ENCODE results near the gene ZDBF2.
"Not testable (repeated sequence)": the region's sequence is repeated elsewhere in the genome, so short reads cannot be mapped to it uniquely, and the experiment has no call there.

The ZDBF2 gene

GRCh38 chr2:206289391-206289790 is 14.9 kb downstream of the ZDBF2 start:
- no peak for DNase-seq (ENCODE audit: extremely low read depth, insufficient read length)
- peaks cover 9% of the 10 kb centered on the region for H3K36me3 ChIP-seq (ENCODE audit: control insufficient read depth, insufficient read depth, low read length)
- no peaks in the 10 kb centered on the region for H3K27me3 ChIP-seq (replicated peaks; ENCODE audit: control insufficient read depth, insufficient read depth, low read length)
- H3K4me3 ChIP-seq (replicated peaks; ENCODE audit: low read depth, low read length), result no peak overlapping the region
- no peak for TF ChIP-seq CTCF (IDR thresholded peaks at IDR 0.05; ENCODE audit: insufficient read depth, low read length, poor library complexity, severe bottlenecking)

- TF ChIP-seq CTCF (IDR thresholded peaks at IDR 0.05; ENCODE audit: insufficient read depth, low read length, poor library complexity, severe bottlenecking), result no peak
- no peak overlapping the region for H3K4me3 ChIP-seq (replicated peaks; ENCODE audit: low read depth, low read length)
- no peak for DNase-seq (ENCODE audit: extremely low read depth, insufficient read length)
- peaks cover 2% of the 10 kb centered on the region for H3K36me3 ChIP-seq (ENCODE audit: control insufficient read depth, insufficient read depth, low read length)
- H3K27me3 ChIP-seq (replicated peaks; ENCODE audit: control insufficient read depth, insufficient read depth, low read length), result no peaks in the 10 kb centered on the region
These were observed 21.7 kb downstream of the ZDBF2 start for GRCh38 chr2:206296128-206296527.

- not testable (repeated sequence) for H3K36me3 ChIP-seq (ENCODE audit: control insufficient read depth, insufficient read depth, low read length); DNase-seq (ENCODE audit: extremely low read depth, insufficient read length); H3K4me3 ChIP-seq (replicated peaks; ENCODE audit: low read depth, low read length); H3K27me3 ChIP-seq (replicated peaks; ENCODE audit: control insufficient read depth, insufficient read depth, low read length)
These were observed 25.1 kb downstream of the ZDBF2 start for GRCh38 chr2:206299608-206300007.

GRCh38 chr2:206305523-206306245 is 31.2 kb downstream of the ZDBF2 start:
- no peak for TF ChIP-seq CTCF (IDR thresholded peaks at IDR 0.05; ENCODE audit: insufficient read depth, low read length, poor library complexity, severe bottlenecking)
- Histone ChIP-seq H3K27me3 (replicated peaks; ENCODE audit: control insufficient read depth, insufficient read depth, low read length) (no peaks in the 10 kb centered on the region), H3K4me3 (replicated peaks; ENCODE audit: low read depth, low read length) (no peak overlapping the region), H3K36me3 (ENCODE audit: control insufficient read depth, insufficient read depth, low read length) (peaks cover 6% of the 10 kb centered on the region)
- peak; percentile 30 for DNase-seq (ENCODE audit: extremely low read depth, insufficient read length)

GRCh38 chr2:206311026-206311425 is 36.6 kb downstream of the ZDBF2 start:
- H3K36me3 ChIP-seq (ENCODE audit: control insufficient read depth, insufficient read depth, low read length), result no peaks in the 10 kb centered on the region
- TF ChIP-seq CTCF (IDR thresholded peaks at IDR 0.05; ENCODE audit: insufficient read depth, low read length, poor library complexity, severe bottlenecking), result no peak
- DNase-seq (ENCODE audit: extremely low read depth, insufficient read length), result no peak
- H3K27me3 ChIP-seq (replicated peaks; ENCODE audit: control insufficient read depth, insufficient read depth, low read length), result no peaks in the 10 kb centered on the region
- H3K4me3 ChIP-seq (replicated peaks; ENCODE audit: low read depth, low read length), result no peak overlapping the region

GRCh38 chr2:206316141-206316540 is 41.7 kb downstream of the ZDBF2 start:
- Histone ChIP-seq H3K27me3 (replicated peaks; ENCODE audit: control insufficient read depth, insufficient read depth, low read length) (no peaks in the 10 kb centered on the region), H3K36me3 (ENCODE audit: control insufficient read depth, insufficient read depth, low read length) (no peaks in the 10 kb centered on the region), H3K4me3 (replicated peaks; ENCODE audit: low read depth, low read length) (no peak overlapping the region)
- TF ChIP-seq CTCF (IDR thresholded peaks at IDR 0.05; ENCODE audit: insufficient read depth, low read length, poor library complexity, severe bottlenecking), result no peak
- DNase-seq (ENCODE audit: extremely low read depth, insufficient read length), result no peak
